HepG2 (cell line): ENCODE results near the gene SEC61A2. TPM values are rescaled to one million over a fixed set of nuclear protein-coding genes. Genes with fewer than 3 reads are reported as not detected.
A peak's percentile ranks its signal among the peaks of the same experiment; 100 is the strongest.

Experiments used
- ARNT ChIP-seq: fragments of 450-650 bp; IDR thresholded peaks from 2 replicates; pipeline ENCODE4 v1.6.1; 2017
- HNRNPL ChIP-seq: fragments of 200-400 bp; formaldehyde crosslinking; IDR thresholded peaks from 2 replicates; pipeline ENCODE4 v1.6.1; 2017; ENCODE audit warnings: mild to moderate bottlenecking, low read depth, low read length
- KLF9 ChIP-seq: IDR thresholded peaks from 2 replicates; pipeline ENCODE4 v1.6.1; 2016; ENCODE audit warnings: low read depth
- REXO4 ChIP-seq: sonication (generic); formaldehyde crosslinking; IDR thresholded peaks from 2 replicates; pipeline ENCODE4 v1.8.0; 2022; ENCODE audit warnings: missing genetic modification reagents, mild to moderate bottlenecking, borderline replicate concordance
- SATB2 ChIP-seq: sonication (generic); formaldehyde crosslinking; IDR thresholded peaks from 2 replicates; pipeline ENCODE4 v1.5.0; 2020; ENCODE audit warnings: missing genetic modification reagents
- SRSF1 ChIP-seq: fragments of 200-400 bp; formaldehyde crosslinking; optimal IDR thresholded peaks from 2 replicates; pipeline ENCODE3; 2017; ENCODE audit warnings: mild to moderate bottlenecking, low read depth, low read length, moderate library complexity
- THAP11 ChIP-seq: IDR thresholded peaks from 2 replicates; pipeline ENCODE4 v1.6.1; 2016; ENCODE audit warnings: missing biosample characterization, missing genetic modification reagents
- ZBTB42 ChIP-seq: sonication (generic); formaldehyde crosslinking; IDR thresholded peaks from 2 replicates; pipeline ENCODE4 v1.5.0; 2020; ENCODE audit warnings: mild to moderate bottlenecking, missing genetic modification reagents
- ZNF20 ChIP-seq: sonication (generic); formaldehyde crosslinking; IDR thresholded peaks from 2 replicates; pipeline ENCODE4 v1.4.0; 2020; ENCODE audit warnings: mild to moderate bottlenecking, moderate library complexity, missing genetic modification reagents
- ZNF44 ChIP-seq: sonication (generic); formaldehyde crosslinking; IDR thresholded peaks from 2 replicates; pipeline ENCODE4 v1.5.1; 2020; ENCODE audit warnings: mild to moderate bottlenecking, missing genetic modification reagents
- ZNF451 ChIP-seq: sonication (generic); formaldehyde crosslinking; IDR thresholded peaks from 2 replicates; pipeline ENCODE4 v1.5.0; 2020; ENCODE audit warnings: mild to moderate bottlenecking, missing genetic modification reagents
- ZNF652 ChIP-seq: IDR thresholded peaks from 2 replicates; pipeline ENCODE4 v1.6.1; 2016; ENCODE audit warnings: low read depth, borderline replicate concordance
- ZNF780A ChIP-seq: sonication (generic); formaldehyde crosslinking; IDR thresholded peaks from 2 replicates; pipeline ENCODE4 v1.8.0; 2022; ENCODE audit warnings: mild to moderate bottlenecking, missing genetic modification reagents, moderate library complexity
- polyA plus RNA-seq, 8 experiments: library from polyadenylated mRNA; depleted of rRNA in 3 of 8; stranded (reverse) in 7 of 8; unstranded in 1 of 8; fragments of >200 nt; fragmentation: Illumina TruSeq in 4 of 8; extraction: Trizol in 4 of 8; gene quantifications; 2 replicates each; pipeline versions ENCODE4 v1.2.1 to v1.2.3, GENCODE V29; 2011 to 2016; ENCODE audit warnings: low read depth in 4 of 8, missing spikeins in 1 of 8, mixed read lengths in 1 of 8; ENCODE audit not compliant: insufficient read depth in 1 of 8
- total RNA-seq, 5 experiments: library from RNA; depleted of rRNA; stranded (reverse); fragments of >200 nt; fragmentation: Illumina TruSeq; extraction: Trizol; gene quantifications; 2 replicates each; pipeline ENCODE4 v1.2.3, GENCODE V29; 2016; ENCODE audit warnings: low read depth in 1 of 5
- TF ChIP-seq, protein P1 (sequence below): sonication (generic); formaldehyde crosslinking; IDR thresholded peaks from 2 replicates; pipeline ENCODE4 v1.5.1; 2020; ENCODE audit warnings: mild to moderate bottlenecking, missing genetic modification reagents, borderline replicate concordance
- TF ChIP-seq, protein P2 (sequence below): sonication (generic); formaldehyde crosslinking; IDR thresholded peaks from 2 replicates; pipeline ENCODE4 v1.5.1; 2020; ENCODE audit warnings: missing genetic modification reagents, mild to moderate bottlenecking, borderline replicate concordance
- TF ChIP-seq, protein P3 (sequence below): IDR thresholded peaks from 2 replicates; pipeline ENCODE4 v1.6.1; 2016; ENCODE audit warnings: control low read depth
- TF ChIP-seq, protein P4 (sequence below): sonication (generic); formaldehyde crosslinking; conservative IDR thresholded peaks from 2 replicates; pipeline ENCODE4 v1.4.0; 2020; ENCODE audit warnings: missing genetic modification reagents
- TF ChIP-seq, protein P5 (sequence below): IDR thresholded peaks from 2 replicates; pipeline ENCODE4 v1.6.1; 2016; ENCODE audit warnings: missing compliant biosample characterization, missing genetic modification reagents, borderline replicate concordance
- TF ChIP-seq, protein P6 (sequence below): sonication (generic); formaldehyde crosslinking; IDR thresholded peaks from 2 replicates; pipeline ENCODE4 v1.8.0; 2022; ENCODE audit warnings: missing genetic modification reagents, mild to moderate bottlenecking, moderate library complexity, borderline replicate concordance
- TF ChIP-seq, protein P7 (sequence below): sonication (generic); formaldehyde crosslinking; IDR thresholded peaks from 2 replicates; pipeline ENCODE4 v1.8.1; 2023; ENCODE audit warnings: mild to moderate bottlenecking, inconsistent platforms, moderate library complexity, missing genetic modification reagents, borderline replicate concordance

SEC61A2 gene
- total and polyA plus RNA-seq, 2 of the 13 experiments (the other 11 are each of a cell fraction or from before 2014, with no cell fraction given), result 5.5 to 7.4 TPM

DNA sequence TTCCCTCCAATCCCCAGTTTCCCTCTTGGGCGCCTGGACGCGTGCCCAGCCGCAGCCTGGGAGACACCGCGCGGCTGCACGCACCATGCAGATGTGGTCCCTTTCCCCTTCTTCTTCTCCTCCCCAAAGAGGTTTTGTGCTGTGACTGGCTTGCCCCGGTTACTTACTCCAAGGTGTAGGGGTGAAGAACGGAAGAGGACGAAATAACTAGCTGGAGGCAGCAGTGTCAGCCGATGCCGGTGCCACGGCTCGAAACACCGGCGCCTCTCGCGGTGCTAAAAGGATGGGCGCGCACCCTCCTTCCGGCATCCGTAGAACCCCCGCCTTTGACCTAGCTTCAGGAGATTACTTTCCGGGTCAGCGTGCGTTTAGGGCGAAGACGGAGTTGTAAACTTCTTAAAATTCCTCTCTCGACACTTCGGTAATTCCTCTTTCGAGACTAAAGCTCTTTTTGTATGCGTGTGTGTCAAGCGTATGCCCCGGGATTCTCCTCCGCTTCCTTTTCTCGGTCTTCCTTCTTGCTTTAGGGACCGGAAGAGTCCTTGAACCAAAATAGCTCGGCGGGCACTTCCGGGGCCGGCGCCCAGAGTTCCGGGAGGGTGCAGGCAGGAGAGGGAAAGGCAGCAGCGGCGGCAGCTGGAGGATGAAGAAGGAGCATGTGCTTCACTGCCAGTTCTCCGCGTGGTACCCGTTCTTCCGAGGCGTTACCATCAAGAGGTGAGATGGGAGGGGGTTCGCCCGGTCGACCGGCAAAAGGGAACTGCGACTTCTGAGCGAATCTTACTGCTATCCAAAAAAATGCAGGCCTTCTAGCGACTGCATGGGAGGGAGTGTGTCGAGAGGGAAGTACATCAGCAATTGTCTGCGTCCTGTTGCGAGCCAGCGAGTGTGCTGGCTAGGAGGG lies 66.4 kb downstream of the SEC61A2 start, which contains the start of the genes CDC123 and NUDT5 (continued):
- TF ChIP-seq, protein P1, sequence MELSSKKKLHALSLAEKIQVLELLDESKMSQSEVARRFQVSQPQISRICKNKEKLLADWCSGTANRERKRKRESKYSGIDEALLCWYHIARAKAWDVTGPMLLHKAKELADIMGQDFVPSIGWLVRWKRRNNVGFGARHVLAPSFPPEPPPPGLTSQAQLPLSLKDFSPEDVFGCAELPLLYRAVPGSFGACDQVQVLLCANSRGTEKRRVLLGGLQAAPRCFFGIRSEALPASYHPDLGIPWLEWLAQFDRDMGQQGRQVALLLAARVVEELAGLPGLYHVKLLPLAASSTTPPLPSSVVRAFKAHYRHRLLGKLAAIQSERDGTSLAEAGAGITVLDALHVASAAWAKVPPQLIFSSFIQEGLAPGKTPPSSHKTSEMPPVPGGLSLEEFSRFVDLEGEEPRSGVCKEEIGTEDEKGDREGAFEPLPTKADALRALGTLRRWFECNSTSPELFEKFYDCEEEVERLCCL, result no peak
- TF ChIP-seq, protein P2, sequence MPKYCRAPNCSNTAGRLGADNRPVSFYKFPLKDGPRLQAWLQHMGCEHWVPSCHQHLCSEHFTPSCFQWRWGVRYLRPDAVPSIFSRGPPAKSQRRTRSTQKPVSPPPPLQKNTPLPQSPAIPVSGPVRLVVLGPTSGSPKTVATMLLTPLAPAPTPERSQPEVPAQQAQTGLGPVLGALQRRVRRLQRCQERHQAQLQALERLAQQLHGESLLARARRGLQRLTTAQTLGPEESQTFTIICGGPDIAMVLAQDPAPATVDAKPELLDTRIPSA (CRISPR knock-in tag), result no peak
- TF ChIP-seq HNRNPL (no peak), SRSF1 (peak; percentile 15), KLF9 (CRISPR knock-in tag) (no peak), THAP11 (CRISPR knock-in tag) (peak; percentile 91), ZNF44 (CRISPR knock-in tag) (peak; percentile 28; the same call in 1 of the 2 replicates), SATB2 (peak; percentile 61), ZNF451 (CRISPR knock-in tag) (0 out of 2 replicates have a peak, but pooled peaks have one; percentile 6), ARNT (no peak), ZNF20 (CRISPR knock-in tag) (peak; percentile 68; the same call in 1 of the 2 replicates), ZNF780A (CRISPR knock-in tag) (no peak), ZBTB42 (no peak), REXO4 (no peak), ZNF652 (CRISPR knock-in tag) (no peak; the same call in 1 of the 2 replicates)
- TF ChIP-seq, protein P3, sequence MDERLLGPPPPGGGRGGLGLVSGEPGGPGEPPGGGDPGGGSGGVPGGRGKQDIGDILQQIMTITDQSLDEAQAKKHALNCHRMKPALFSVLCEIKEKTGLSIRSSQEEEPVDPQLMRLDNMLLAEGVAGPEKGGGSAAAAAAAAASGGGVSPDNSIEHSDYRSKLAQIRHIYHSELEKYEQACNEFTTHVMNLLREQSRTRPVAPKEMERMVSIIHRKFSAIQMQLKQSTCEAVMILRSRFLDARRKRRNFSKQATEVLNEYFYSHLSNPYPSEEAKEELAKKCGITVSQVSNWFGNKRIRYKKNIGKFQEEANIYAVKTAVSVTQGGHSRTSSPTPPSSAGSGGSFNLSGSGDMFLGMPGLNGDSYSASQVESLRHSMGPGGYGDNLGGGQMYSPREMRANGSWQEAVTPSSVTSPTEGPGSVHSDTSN (CRISPR knock-in tag), result no peak
- TF ChIP-seq, protein P4, sequence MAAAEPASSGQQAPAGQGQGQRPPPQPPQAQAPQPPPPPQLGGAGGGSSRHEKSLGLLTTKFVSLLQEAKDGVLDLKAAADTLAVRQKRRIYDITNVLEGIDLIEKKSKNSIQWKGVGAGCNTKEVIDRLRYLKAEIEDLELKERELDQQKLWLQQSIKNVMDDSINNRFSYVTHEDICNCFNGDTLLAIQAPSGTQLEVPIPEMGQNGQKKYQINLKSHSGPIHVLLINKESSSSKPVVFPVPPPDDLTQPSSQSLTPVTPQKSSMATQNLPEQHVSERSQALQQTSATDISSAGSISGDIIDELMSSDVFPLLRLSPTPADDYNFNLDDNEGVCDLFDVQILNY (CRISPR knock-in tag), result no peak
- TF ChIP-seq, protein P5, sequence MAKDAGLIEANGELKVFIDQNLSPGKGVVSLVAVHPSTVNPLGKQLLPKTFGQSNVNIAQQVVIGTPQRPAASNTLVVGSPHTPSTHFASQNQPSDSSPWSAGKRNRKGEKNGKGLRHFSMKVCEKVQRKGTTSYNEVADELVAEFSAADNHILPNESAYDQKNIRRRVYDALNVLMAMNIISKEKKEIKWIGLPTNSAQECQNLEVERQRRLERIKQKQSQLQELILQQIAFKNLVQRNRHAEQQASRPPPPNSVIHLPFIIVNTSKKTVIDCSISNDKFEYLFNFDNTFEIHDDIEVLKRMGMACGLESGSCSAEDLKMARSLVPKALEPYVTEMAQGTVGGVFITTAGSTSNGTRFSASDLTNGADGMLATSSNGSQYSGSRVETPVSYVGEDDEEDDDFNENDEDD (CRISPR knock-in tag), result peak; percentile 70; the same call in 1 of the 2 replicates
- TF ChIP-seq, protein P6, sequence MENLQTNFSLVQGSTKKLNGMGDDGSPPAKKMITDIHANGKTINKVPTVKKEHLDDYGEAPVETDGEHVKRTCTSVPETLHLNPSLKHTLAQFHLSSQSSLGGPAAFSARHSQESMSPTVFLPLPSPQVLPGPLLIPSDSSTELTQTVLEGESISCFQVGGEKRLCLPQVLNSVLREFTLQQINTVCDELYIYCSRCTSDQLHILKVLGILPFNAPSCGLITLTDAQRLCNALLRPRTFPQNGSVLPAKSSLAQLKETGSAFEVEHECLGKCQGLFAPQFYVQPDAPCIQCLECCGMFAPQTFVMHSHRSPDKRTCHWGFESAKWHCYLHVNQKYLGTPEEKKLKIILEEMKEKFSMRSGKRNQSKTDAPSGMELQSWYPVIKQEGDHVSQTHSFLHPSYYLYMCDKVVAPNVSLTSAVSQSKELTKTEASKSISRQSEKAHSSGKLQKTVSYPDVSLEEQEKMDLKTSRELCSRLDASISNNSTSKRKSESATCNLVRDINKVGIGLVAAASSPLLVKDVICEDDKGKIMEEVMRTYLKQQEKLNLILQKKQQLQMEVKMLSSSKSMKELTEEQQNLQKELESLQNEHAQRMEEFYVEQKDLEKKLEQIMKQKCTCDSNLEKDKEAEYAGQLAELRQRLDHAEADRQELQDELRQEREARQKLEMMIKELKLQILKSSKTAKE (CRISPR knock-in tag), result no peak
- TF ChIP-seq, protein P7, sequence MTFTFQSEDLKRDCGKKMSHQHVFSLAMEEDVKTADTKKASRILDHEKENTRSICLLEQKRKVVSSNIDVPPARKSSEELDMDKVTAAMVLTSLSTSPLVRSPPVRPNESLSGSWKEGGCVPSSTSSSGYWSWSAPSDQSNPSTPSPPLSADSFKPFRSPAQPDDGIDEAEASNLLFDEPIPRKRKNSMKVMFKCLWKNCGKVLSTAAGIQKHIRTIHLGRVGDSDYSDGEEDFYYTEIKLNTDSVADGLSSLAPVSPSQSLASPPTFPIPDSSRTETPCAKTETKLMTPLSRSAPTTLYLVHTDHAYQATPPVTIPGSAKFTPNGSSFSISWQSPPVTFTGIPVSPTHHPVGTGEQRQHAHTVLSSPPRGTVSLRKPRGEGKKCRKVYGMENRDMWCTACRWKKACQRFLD (CRISPR knock-in tag), result peak; percentile 63; the same call in 1 of the 2 replicates
